Prostate gland (tissue), 2 donors: ENCODE results near the gene C3orf20. TPM values are rescaled to one million over a fixed set of nuclear protein-coding genes. Genes with fewer than 3 reads are reported as not detected.
"Not testable (repeated sequence)": the region's sequence is repeated elsewhere in the genome, so short reads cannot be mapped to it uniquely, and the experiment has no call there.

Experiments used
- DNase-seq: peaks from one replicate; pipeline ENCODE4 v3.0.0-alpha.2; 2019; ENCODE audit warnings: low spot score
- H3K27ac ChIP-seq, 2 donors: fragments of 200-600 bp; sonication (generic); 2 replicates each; pipeline ENCODE4 v1.5.1; 2017 to 2019
- H3K27me3 ChIP-seq: fragments of 200-600 bp; sonication (generic); replicated peaks from 2 replicates; pipeline ENCODE4 v1.5.1; 2019; ENCODE audit not compliant: insufficient read depth
- H3K36me3 ChIP-seq, 2 donors: fragments of 200-600 bp; sonication (generic); 1 replicate in 1 of 2; 2 replicates in 1 of 2; pipeline versions ENCODE4 v1.5.1 to v1.8.1; 2017 to 2019
- H3K4me1 ChIP-seq: fragments of 200-600 bp; sonication (generic); replicated peaks from 2 replicates; pipeline ENCODE4 v1.5.1; 2019
- H3K4me3 ChIP-seq, 2 donors: fragments of 200-600 bp; sonication (generic); 2 replicates each; pipeline ENCODE4 v1.5.1; 2017 to 2019
- H3K9me3 ChIP-seq: fragments of 200-600 bp; sonication (generic); 2 replicates; pipeline ENCODE4 v1.5.1; 2017
- POLR2A ChIP-seq: fragments of 450-650 bp; IDR thresholded peaks from one replicate; pipeline ENCODE4 v1.6.1; 2016; ENCODE audit warnings: antibody characterized with exemption, mild to moderate bottlenecking
- POLR2AphosphoS5 ChIP-seq: sonication (generic); formaldehyde crosslinking; IDR thresholded peaks from one replicate; pipeline ENCODE4 v1.6.1; 2017; ENCODE audit warnings: antibody characterized with exemption
- WGBS: methylation state at CpG from one replicate; pipeline ENCODE4 v1.1.5; 2018; 5-methylcytosine and 5-hydroxymethylcytosine counted together
- intact Hi-C: fragments of 100-400 bp; cut with DNase I; formaldehyde crosslinking; loops from one replicate; pipeline ENCODE4 v1.14.2; 2022
- total RNA-seq, 2 donors: library from RNA; depleted of rRNA; stranded (reverse); fragments of >200 nt; gene quantifications; one replicate each; pipeline ENCODE4 v1.1.0, GENCODE V29; 2016
- TF ChIP-seq, protein P1 (sequence below), 4 experiments: fragments of 200-600 bp in 2 of 4; fragments of 450-650 bp in 2 of 4; sonication (generic) in 2 of 4; IDR thresholded peaks; 1 replicate in 3 of 4; 2 replicates in 1 of 4; pipeline ENCODE4 v1.5.1; 2016 to 2019; ENCODE audit warnings: antibody characterized with exemption in 4 of 4, mild to moderate bottlenecking in 2 of 4, moderate library complexity in 2 of 4

The C3orf20 gene
- total RNA-seq, 2 donors from 2014 or later = 0.28 TPM; not detected in 1

DNA sequence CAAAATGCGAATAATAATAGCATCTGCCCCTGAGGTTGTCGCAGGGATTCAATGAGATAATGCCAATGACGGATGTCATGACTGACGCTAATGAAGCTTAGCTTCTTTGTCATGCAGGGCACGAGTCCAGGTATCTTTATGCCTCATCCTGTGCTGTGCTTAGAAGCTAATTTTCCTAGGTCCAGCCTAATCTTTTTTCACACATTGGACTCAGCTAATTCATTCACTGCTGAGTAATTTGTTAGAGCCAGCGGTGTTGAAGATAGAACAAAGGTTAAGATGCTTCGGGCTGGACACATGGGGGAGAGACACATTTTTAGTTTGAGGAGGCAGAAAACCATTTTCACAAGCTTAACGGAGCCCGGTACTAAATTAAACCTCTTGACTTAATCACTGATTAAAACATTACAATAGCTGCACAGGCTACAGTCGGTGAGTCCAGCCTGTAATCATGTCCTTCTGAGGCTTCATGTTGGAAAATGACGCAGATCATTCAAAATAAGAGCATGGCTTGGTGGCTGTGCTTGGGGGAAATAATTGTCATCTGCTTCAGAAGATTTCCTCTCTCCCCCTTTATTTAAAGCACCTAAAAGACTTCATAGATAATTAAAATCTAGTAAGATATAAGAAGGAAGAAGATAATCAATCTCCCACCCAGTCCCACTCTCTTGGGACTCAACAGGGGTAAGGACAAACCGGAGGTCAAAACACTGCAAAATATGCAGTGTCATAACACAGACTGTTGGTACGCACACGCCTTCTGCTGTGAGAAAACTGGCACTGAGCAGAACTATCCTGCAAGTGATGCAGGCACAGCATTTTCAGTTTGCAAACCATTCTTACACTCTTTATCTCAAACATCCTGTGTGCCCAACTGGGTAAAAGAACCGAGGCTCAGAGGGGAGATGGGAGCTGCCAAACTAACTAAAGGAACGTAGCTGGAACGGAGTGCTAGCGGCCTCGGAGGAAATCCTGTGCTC, 26.7 kb upstream of the C3orf20 start:
- Histone ChIP-seq H3K36me3 (no peaks in the 10 kb centered on the region), H3K9me3 (no peaks in the 10 kb centered on the region), H3K4me3 (no peak overlapping the region), H3K27me3 (no peaks in the 10 kb centered on the region), H3K4me1 (peaks cover 5% of the 10 kb centered on the region), H3K27ac (no peak overlapping the region)
- no peak for DNase-seq
- intact Hi-C loops = no loop called here
- TF ChIP-seq POLR2AphosphoS5 (no peak), POLR2A (no peak)
- TF ChIP-seq, protein P1, sequence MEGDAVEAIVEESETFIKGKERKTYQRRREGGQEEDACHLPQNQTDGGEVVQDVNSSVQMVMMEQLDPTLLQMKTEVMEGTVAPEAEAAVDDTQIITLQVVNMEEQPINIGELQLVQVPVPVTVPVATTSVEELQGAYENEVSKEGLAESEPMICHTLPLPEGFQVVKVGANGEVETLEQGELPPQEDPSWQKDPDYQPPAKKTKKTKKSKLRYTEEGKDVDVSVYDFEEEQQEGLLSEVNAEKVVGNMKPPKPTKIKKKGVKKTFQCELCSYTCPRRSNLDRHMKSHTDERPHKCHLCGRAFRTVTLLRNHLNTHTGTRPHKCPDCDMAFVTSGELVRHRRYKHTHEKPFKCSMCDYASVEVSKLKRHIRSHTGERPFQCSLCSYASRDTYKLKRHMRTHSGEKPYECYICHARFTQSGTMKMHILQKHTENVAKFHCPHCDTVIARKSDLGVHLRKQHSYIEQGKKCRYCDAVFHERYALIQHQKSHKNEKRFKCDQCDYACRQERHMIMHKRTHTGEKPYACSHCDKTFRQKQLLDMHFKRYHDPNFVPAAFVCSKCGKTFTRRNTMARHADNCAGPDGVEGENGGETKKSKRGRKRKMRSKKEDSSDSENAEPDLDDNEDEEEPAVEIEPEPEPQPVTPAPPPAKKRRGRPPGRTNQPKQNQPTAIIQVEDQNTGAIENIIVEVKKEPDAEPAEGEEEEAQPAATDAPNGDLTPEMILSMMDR (IDR thresholded peaks at IDR 0.05) = no peak
- WGBS = 80% methylated on average over 19 of the region's 19 CpGs

DNA sequence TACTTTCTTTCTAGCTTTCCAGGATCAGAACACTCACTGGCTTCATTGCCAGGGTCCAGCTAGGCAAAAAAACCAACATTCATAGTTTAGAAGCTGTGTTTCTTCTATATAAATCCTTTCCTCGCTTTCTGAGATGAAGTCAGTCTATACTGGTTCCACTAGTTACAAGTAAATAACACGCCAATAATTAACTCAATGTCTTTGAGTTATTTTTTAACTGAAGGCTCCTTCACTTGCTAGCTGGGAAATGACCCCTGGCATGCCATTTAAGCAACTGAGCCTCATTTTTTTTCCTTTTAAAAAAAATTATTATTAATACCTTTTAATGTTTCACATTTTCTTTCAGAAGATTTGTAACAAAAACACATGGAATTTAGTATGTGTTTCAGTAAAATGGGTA, 25.5 kb upstream of the C3orf20 start:
- DNase-seq = no peak
- no peaks in the 10 kb centered on the region for H3K36me3 ChIP-seq

DNA sequence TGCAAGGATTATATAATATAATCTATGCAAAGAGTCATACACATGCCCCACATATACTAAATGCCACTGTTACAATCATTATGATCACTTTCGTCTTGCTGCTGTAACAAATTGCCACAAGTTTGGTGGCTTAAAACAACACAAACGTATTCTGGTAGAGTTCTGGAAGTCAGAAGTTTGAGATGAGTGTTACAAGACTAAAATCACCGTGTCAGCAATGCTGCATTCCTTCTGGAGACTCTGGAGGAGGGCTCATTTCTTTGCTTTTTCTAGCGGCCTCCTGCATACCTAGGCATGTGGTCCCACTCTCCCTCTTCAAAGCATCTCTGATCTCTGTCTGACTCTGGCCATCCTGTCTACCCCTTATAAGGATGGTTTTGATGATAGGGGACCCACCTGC, 24.7 kb upstream of the C3orf20 start:
- 95% methylated on average over 4 of the region's 4 CpGs for WGBS
- TF ChIP-seq POLR2AphosphoS5 (no peak), POLR2A (no peak)
- TF ChIP-seq, protein P1 (IDR thresholded peaks at IDR 0.05) = no peak
- H3K9me3 ChIP-seq = no peaks in the 10 kb centered on the region
- H3K36me3 ChIP-seq = no peaks in the 10 kb centered on the region
- H3K4me3 ChIP-seq = no peak overlapping the region
- no peak overlapping the region for H3K27ac ChIP-seq
- no peak for DNase-seq
- intact Hi-C loops = no loop called here
- no peaks in the 10 kb centered on the region for H3K27me3 ChIP-seq
- H3K4me1 ChIP-seq = peaks cover 10% of the 10 kb centered on the region

More for the DNA sequence above, 25.5 kb upstream of the C3orf20 start:
- H3K4me3 ChIP-seq = no peak overlapping the region
- peaks cover 10% of the 10 kb centered on the region for H3K4me1 ChIP-seq
- no peaks in the 10 kb centered on the region for H3K27me3 ChIP-seq
- H3K9me3 ChIP-seq = no peaks in the 10 kb centered on the region
- intact Hi-C loops = no loop called here
- TF ChIP-seq, protein P1 (IDR thresholded peaks at IDR 0.05) = no peak
- TF ChIP-seq POLR2AphosphoS5 (no peak), POLR2A (no peak)
- whole genome bisulfite sequencing = 58% methylated on average over 2 of the region's 2 CpGs
- H3K27ac ChIP-seq = no peak overlapping the region

DNA sequence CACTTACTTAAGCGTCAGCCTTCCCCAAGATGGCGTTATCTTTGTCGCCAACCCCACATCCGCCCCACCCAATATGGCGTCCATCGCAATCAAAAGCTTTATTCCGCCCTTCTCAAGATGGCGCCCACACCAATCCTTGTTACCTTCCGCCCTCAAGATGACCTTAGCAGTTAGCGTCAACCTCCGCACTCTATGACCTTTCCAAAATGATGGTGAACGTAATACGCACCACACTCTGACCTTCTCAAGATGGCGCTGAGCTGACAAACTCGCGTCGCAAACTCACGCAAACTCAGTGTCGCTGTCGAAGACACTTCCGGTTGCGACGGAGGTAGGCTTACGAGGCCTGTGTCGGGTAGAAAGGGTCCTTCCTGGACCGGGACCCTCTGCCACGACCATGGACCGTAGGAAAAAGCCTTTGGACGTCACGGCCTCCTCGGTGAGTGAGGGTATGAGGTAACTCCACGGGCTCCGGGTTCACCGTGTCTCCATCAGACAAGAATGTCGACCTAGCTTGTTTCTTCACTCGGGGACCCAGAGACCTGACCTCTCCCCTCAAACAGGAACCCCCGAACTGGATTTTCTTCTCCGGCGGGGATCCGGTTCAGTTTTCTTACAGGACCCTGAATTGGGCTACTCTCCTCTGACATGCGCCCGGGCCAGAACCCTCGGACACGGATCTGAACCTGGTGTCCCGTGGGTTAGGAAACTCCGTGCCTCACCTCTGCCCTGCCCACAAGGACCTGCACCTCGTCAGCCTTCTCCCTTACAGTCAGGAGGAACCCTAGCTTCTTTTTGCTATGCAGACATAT, 23.3 kb upstream of the C3orf20 start, which contains the start of gene CCDC174:
TSS of gene CCDC174 (plus strand) at position 323 of the 812 bp plus-strand sequence. CDS start at position 398, 75 bp downstream.
- intact Hi-C loops = no loop called here
- Histone ChIP-seq H3K27ac (peak within 1 kb of the TSS; percentile 77 to 86), H3K36me3 (no peaks in the 10 kb centered on the region), H3K9me3 (no peaks in the 10 kb centered on the region), H3K4me1 (peaks cover 10% of the 10 kb centered on the region), H3K4me3 (peak within 1 kb of the TSS; percentile 60 to 79), H3K27me3 (no peaks in the 10 kb centered on the region)
- TF ChIP-seq POLR2A = peak; percentile 43
- peak; percentile 100 for TF ChIP-seq POLR2AphosphoS5
- TF ChIP-seq, protein P1 (IDR thresholded peaks at IDR 0.05) = peak in 1 of 4 experiments; percentile 9
- DNase-seq = peak; percentile 97
- WGBS = under 1% methylated on average over 47 of the region's 47 CpGs

DNA sequence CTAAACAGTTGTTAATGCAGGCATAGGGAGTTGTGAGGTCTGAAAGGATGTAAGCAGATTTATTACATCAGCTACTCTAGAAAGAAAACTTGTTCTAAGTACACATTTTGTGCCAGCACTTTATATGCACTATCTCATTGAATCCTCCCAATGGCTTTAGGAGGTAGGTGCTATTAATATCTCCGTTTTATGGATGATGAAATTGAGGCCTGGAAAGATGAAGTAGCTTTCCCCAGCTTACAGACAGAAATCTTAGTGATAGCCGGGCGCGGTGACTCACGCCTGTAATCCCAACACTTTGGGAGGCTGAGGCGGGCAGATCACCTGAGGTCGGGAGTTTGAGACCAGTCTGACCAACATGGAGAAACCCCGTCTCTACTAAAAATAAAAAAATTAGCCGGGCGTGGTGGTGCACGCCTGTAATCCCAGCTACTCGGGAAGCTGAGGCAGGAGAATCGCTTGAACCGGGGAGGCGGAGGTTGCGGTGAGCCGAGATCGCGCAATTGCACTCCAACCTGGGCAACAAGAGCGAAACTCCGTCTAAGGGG, 22.5 kb upstream of the C3orf20 start:
- H3K9me3 ChIP-seq, H3K36me3 ChIP-seq, H3K27me3 ChIP-seq, intact Hi-C loops, H3K4me1 ChIP-seq, DNase-seq: not testable (repeated sequence)
- Histone ChIP-seq H3K4me3 (peak overlapping the region; percentile 60 to 79), H3K27ac (peak overlapping the region in 1 of 2 donors; percentile 86)
- WGBS = 84% methylated on average over 21 of the region's 21 CpGs
